ENCODE results near the gene PRRG4.

PRRG4 gene

DNA sequence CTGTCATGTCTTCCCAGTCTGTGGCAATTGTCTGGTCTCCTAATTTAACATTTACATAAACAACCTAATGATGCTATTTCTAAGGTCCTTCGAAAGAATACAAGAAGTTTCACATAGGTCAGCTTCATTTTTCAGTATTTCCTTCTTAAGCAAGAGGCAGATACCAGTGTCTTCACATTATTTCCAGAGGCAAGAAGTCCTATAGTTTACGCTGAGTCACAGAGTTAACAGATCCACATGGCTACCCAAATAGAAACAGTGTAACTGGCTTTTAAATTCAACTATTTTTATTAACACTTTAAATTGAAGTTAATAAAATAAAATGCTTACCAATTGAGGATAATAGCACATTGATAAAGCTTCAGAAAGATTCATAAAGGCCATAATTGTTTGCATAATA, 10.9 kb downstream of the PRRG4 start:
- no peak for DNase-seq (ENCODE audit: low spot score)

DNA sequence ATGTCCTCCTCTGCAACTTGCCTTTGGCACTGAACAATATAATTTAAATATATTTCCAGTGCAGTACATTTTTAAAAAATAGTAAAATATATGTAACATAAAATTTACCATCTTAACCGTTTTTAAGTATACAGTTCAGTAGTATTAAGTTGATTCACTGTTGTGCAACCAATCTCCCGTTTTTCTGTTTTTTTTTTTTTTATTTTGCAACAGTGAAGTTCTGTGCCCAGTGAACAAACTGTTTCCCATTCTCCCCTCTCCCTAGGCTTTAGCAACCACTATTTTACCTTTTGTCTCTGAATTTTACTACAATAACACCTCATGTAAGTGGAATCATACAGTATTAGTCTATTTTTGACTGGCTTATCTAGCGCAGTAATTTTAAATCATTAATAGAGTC, 13.8 kb downstream of the PRRG4 start:
- Histone ChIP-seq H3K27ac (ENCODE audit: poor library complexity, severe bottlenecking) (no peak overlapping the region), H3K27me3 (ENCODE audit: insufficient read depth, poor library complexity, severe bottlenecking) (no peaks in the 10 kb centered on the region), H3K4me1 (ENCODE audit: insufficient read depth, poor library complexity, severe bottlenecking) (peaks cover 14% of the 10 kb centered on the region), H3K9me3 (ENCODE audit: severe bottlenecking) (no peaks in the 10 kb centered on the region), H3K36me3 (ENCODE audit: low read depth) (peaks cover 28% of the 10 kb centered on the region), H3K4me3 (ENCODE audit: severe bottlenecking) (no peak overlapping the region)
- DNase-seq (ENCODE audit: low spot score) (no peak), ATAC-seq (ENCODE audit: low read depth) (no peak)
- TF ChIP-seq, protein P1, sequence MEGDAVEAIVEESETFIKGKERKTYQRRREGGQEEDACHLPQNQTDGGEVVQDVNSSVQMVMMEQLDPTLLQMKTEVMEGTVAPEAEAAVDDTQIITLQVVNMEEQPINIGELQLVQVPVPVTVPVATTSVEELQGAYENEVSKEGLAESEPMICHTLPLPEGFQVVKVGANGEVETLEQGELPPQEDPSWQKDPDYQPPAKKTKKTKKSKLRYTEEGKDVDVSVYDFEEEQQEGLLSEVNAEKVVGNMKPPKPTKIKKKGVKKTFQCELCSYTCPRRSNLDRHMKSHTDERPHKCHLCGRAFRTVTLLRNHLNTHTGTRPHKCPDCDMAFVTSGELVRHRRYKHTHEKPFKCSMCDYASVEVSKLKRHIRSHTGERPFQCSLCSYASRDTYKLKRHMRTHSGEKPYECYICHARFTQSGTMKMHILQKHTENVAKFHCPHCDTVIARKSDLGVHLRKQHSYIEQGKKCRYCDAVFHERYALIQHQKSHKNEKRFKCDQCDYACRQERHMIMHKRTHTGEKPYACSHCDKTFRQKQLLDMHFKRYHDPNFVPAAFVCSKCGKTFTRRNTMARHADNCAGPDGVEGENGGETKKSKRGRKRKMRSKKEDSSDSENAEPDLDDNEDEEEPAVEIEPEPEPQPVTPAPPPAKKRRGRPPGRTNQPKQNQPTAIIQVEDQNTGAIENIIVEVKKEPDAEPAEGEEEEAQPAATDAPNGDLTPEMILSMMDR (IDR thresholded peaks at IDR 0.05; ENCODE audit: poor library complexity, severe bottlenecking) = no peak

More for the DNA sequence above, 10.9 kb downstream of the PRRG4 start:
- Histone ChIP-seq H3K36me3 (ENCODE audit: low read depth) (peaks cover 39% of the 10 kb centered on the region), H3K4me1 (ENCODE audit: insufficient read depth, poor library complexity, severe bottlenecking) (peaks cover 21% of the 10 kb centered on the region), H3K9me3 (ENCODE audit: severe bottlenecking) (no peaks in the 10 kb centered on the region), H3K27ac (ENCODE audit: poor library complexity, severe bottlenecking) (no peak overlapping the region), H3K27me3 (ENCODE audit: insufficient read depth, poor library complexity, severe bottlenecking) (no peaks in the 10 kb centered on the region), H3K4me3 (ENCODE audit: severe bottlenecking) (no peak overlapping the region)
- TF ChIP-seq, protein P1 (IDR thresholded peaks at IDR 0.05; ENCODE audit: poor library complexity, severe bottlenecking) = no peak
- ATAC-seq (ENCODE audit: low read depth) = no peak

DNA sequence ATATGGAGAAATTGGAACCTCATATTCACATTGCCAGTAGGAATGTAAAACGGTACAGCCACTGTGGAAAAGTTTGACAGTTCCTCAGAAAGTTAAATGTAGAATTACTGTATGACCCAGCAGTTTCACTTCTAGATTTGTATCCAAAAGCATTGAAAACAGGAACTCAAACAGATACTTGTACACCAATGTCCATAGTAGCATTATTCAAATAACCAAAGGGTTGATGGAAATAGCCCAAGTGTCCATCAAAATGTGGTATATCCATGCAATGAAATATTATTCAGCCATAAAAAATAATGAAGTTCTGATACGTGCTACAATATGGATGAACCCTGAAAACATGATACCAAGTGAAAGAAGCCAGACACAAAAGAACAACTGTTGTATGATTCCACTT, 17.8 kb downstream of the PRRG4 start:
- Histone ChIP-seq H3K4me3 (ENCODE audit: severe bottlenecking) (no peak overlapping the region), H3K27me3 (ENCODE audit: insufficient read depth, poor library complexity, severe bottlenecking) (no peaks in the 10 kb centered on the region), H3K36me3 (ENCODE audit: low read depth) (peaks cover 4% of the 10 kb centered on the region; the same call in 1 of the 2 replicates), H3K4me1 (ENCODE audit: insufficient read depth, poor library complexity, severe bottlenecking) (no peaks in the 10 kb centered on the region), H3K27ac (ENCODE audit: poor library complexity, severe bottlenecking) (no peak overlapping the region), H3K9me3 (ENCODE audit: severe bottlenecking) (no peaks in the 10 kb centered on the region)
- TF ChIP-seq, protein P1 (IDR thresholded peaks at IDR 0.05; ENCODE audit: poor library complexity, severe bottlenecking) = no peak
- ATAC-seq (ENCODE audit: low read depth) = no peak
- no peak for DNase-seq (ENCODE audit: low spot score)

DNA sequence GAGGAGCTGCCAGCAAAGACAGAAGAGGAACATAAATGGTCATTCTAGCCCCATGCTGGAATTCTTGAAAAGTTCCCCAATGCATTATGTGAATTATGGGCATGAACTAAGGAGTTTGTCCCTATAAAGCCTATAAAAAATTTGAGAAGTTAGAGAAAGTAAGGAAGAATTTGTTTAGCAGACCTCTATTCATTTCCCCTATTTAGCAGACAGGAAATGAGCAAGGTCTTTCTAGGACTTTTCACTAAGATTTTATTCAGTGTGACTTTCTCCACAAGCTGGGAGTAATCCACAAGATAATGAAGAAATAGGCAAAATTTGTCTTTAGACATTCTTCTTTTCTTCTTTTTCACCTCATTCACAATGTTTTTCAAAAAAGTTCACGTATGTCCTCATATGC, 20.0 kb downstream of the PRRG4 start:
- no peak for DNase-seq (ENCODE audit: low spot score)
- TF ChIP-seq, protein P1 (IDR thresholded peaks at IDR 0.05; ENCODE audit: poor library complexity, severe bottlenecking) = no peak
- ATAC-seq (ENCODE audit: low read depth) = no peak

DNA sequence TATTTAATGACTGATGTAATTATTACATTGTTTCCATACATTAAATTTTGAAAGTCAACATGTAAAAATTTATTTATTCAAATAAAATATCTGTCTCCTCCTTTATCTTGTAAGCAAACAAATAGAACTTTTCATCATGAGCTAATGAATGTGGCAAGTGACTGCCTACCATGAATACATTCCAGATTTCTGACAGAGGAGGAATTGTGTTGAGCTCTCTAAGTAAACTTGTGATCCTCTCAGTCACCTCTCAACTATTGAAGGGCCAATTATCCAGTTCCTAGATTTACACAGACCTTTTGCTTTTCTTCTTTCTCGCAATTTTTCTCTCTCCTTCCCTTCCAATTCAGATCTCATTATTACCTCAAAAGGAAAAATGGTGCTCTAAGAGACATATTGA, 21.5 kb downstream of the PRRG4 start:
- ATAC-seq (ENCODE audit: low read depth) (no peak), DNase-seq (ENCODE audit: low spot score) (no peak)
- Histone ChIP-seq H3K27me3 (ENCODE audit: insufficient read depth, poor library complexity, severe bottlenecking) (no peaks in the 10 kb centered on the region), H3K9me3 (ENCODE audit: severe bottlenecking) (no peaks in the 10 kb centered on the region), H3K4me3 (ENCODE audit: severe bottlenecking) (no peak overlapping the region), H3K36me3 (ENCODE audit: low read depth) (no peaks in the 10 kb centered on the region), H3K4me1 (ENCODE audit: insufficient read depth, poor library complexity, severe bottlenecking) (no peaks in the 10 kb centered on the region), H3K27ac (ENCODE audit: poor library complexity, severe bottlenecking) (no peak overlapping the region)
- TF ChIP-seq, protein P1 (IDR thresholded peaks at IDR 0.05; ENCODE audit: poor library complexity, severe bottlenecking) = no peak

More for the DNA sequence above, 20.0 kb downstream of the PRRG4 start:
- Histone ChIP-seq H3K36me3 (ENCODE audit: low read depth) (0 out of 2 replicates have a peak, but pooled peaks cover 3% of the 10 kb centered on the region), H3K4me1 (ENCODE audit: insufficient read depth, poor library complexity, severe bottlenecking) (no peaks in the 10 kb centered on the region), H3K27me3 (ENCODE audit: insufficient read depth, poor library complexity, severe bottlenecking) (no peaks in the 10 kb centered on the region), H3K4me3 (ENCODE audit: severe bottlenecking) (no peak overlapping the region), H3K27ac (ENCODE audit: poor library complexity, severe bottlenecking) (no peak overlapping the region), H3K9me3 (ENCODE audit: severe bottlenecking) (no peaks in the 10 kb centered on the region)
